ENCODE data around the gene BMP4. TPM values are rescaled to one million over a fixed set of nuclear protein-coding genes. Genes with fewer than 3 reads are reported as not detected.
"Not testable (repeated sequence)": the region's sequence is repeated elsewhere in the genome, so short reads cannot be mapped to it uniquely, and the experiment has no call there.

Gene BMP4
- total and polyA plus RNA-seq, 8 donors = 14.0 to 98.4 (median 81.3) TPM

GRCh38 chr14:53990978-53991377 is 34.4 kb upstream of the BMP4 start:
- TF ChIP-seq CTCF (IDR thresholded peaks at IDR 0.05) = no peak
- no peak for ATAC-seq
- intact Hi-C loops (cut with DNase I) = no loop called here
- no peak overlapping the region for H3K27ac ChIP-seq
- no peak overlapping the region for H3K4me3 ChIP-seq
- DNase-seq = no peak
- no peaks in the 10 kb centered on the region for H3K36me3 ChIP-seq
- peaks cover 0 to 4% of the 10 kb centered on the region in 2 donors for H3K9me3 ChIP-seq
- no peaks in the 10 kb centered on the region for H3K4me1 ChIP-seq
- no peaks in the 10 kb centered on the region for H3K27me3 ChIP-seq

- H3K27me3 ChIP-seq; H3K4me3 ChIP-seq; ATAC-seq; H3K4me1 ChIP-seq; intact Hi-C loops (cut with DNase I); H3K27ac ChIP-seq; H3K36me3 ChIP-seq; DNase-seq: not testable (repeated sequence)
- H3K9me3 ChIP-seq = peaks cover 0 to 22% of the 10 kb centered on the region in 2 donors
Observed at GRCh38 chr14:53986718-53987117, 30.1 kb upstream of the BMP4 start.

GRCh38 chr14:53984958-53985357 is 28.3 kb upstream of the BMP4 start:
- H3K27ac ChIP-seq; H3K4me1 ChIP-seq; H3K36me3 ChIP-seq; H3K27me3 ChIP-seq; intact Hi-C loops (cut with DNase I); DNase-seq; H3K4me3 ChIP-seq; ATAC-seq: not testable (repeated sequence)
- H3K9me3 ChIP-seq = peaks cover 0 to 22% of the 10 kb centered on the region in 2 donors

- no peak for ATAC-seq
Observed at GRCh38 chr14:53983112-53983511, 26.5 kb upstream of the BMP4 start.

GRCh38 chr14:53982546-53982945 is 25.9 kb upstream of the BMP4 start:
- no peaks in the 10 kb centered on the region for H3K4me1 ChIP-seq
- no peak for TF ChIP-seq CTCF (IDR thresholded peaks at IDR 0.05)
- intact Hi-C loops (cut with DNase I) = no loop called here

More at GRCh38 chr14:53983112-53983511, 26.5 kb upstream of the BMP4 start:
- Histone ChIP-seq H3K9me3 (peaks cover 0 to 22% of the 10 kb centered on the region in 2 donors), H3K4me3 (no peak overlapping the region), H3K4me1 (no peaks in the 10 kb centered on the region), H3K27me3 (no peaks in the 10 kb centered on the region), H3K27ac (no peak overlapping the region), H3K36me3 (no peaks in the 10 kb centered on the region)
- DNase-seq = no peak
- no peak for TF ChIP-seq CTCF (IDR thresholded peaks at IDR 0.05)
- intact Hi-C loops (cut with DNase I) = no loop called here

GRCh38 chr14:53979747-53980642 is 23.4 kb upstream of the BMP4 start:
- Histone ChIP-seq H3K36me3 (no peaks in the 10 kb centered on the region), H3K9me3 (peaks cover 0 to 10% of the 10 kb centered on the region in 2 donors), H3K27me3 (no peaks in the 10 kb centered on the region), H3K4me1 (no peaks in the 10 kb centered on the region), H3K4me3 (no peak overlapping the region), H3K27ac (no peak overlapping the region)
- ATAC-seq (no peak), DNase-seq (no peak)
- intact Hi-C loops (cut with DNase I) = no loop called here
- TF ChIP-seq CTCF (IDR thresholded peaks at IDR 0.05) = no peak

More at GRCh38 chr14:53982546-53982945, 25.9 kb upstream of the BMP4 start:
- H3K4me3 ChIP-seq = no peak overlapping the region
- DNase-seq = no peak
- ATAC-seq = no peak
- H3K36me3 ChIP-seq = no peaks in the 10 kb centered on the region
- no peaks in the 10 kb centered on the region for H3K27me3 ChIP-seq
- H3K27ac ChIP-seq = no peak overlapping the region
- H3K9me3 ChIP-seq = peaks cover 0 to 22% of the 10 kb centered on the region in 2 donors

All from left lung (tissue), 10 donors.